Measurements from ENCODE around the gene TAF1D. TPM values are rescaled to one million over a fixed set of nuclear protein-coding genes. Genes with fewer than 3 reads are reported as not detected.

The TAF1D gene
- total RNA-seq, 1 experiment from 2014 or later, result 275 TPM

DNA sequence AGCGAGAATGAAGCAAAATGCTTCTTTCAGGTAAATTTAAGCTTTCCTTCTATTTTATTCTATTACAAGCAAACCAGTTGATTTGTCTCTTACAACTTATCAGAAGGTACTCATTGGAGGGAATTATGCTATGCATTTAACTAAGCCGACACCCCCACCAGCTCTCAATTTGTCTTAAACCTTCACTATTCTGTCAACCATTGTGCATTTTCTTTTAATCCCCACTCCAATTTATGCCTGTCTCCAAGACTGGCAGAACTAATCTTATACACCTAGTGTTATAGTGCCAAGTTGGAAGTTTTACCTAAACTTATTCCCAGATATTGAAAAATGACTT, 12.5 kb downstream of the TAF1D start:
- POLR2A ChIA-PET (ENCODE audit: low non-redundant PET), result no interaction called here
- no TSS peak for BruUV-seq (replicated peaks)

GRCh38 chr11:93727985-93728791, 13.1 kb downstream of the TAF1D start:
- H3K4me1 ChIP-seq (ENCODE audit: insufficient read depth, low read length, poor library complexity, severe bottlenecking), result no peaks in the 10 kb centered on the region
- POLR2A ChIA-PET (ENCODE audit: low non-redundant PET), result no interaction called here
- H3K36me3 ChIP-seq (ENCODE audit: insufficient read depth, low read length, poor library complexity, severe bottlenecking), result peaks cover 92% of the 10 kb centered on the region
- no peak for TF ChIP-seq EZH2 (IDR thresholded peaks at IDR 0.05; ENCODE audit: borderline replicate concordance, low read depth, low read length, poor library complexity, severe bottlenecking)
- TF ChIP-seq, protein P1, sequence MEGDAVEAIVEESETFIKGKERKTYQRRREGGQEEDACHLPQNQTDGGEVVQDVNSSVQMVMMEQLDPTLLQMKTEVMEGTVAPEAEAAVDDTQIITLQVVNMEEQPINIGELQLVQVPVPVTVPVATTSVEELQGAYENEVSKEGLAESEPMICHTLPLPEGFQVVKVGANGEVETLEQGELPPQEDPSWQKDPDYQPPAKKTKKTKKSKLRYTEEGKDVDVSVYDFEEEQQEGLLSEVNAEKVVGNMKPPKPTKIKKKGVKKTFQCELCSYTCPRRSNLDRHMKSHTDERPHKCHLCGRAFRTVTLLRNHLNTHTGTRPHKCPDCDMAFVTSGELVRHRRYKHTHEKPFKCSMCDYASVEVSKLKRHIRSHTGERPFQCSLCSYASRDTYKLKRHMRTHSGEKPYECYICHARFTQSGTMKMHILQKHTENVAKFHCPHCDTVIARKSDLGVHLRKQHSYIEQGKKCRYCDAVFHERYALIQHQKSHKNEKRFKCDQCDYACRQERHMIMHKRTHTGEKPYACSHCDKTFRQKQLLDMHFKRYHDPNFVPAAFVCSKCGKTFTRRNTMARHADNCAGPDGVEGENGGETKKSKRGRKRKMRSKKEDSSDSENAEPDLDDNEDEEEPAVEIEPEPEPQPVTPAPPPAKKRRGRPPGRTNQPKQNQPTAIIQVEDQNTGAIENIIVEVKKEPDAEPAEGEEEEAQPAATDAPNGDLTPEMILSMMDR (conservative IDR thresholded peaks at IDR 0.05; ENCODE audit: low read depth, low read length), result no peak
- no peak overlapping the region for H3K4me3 ChIP-seq (ENCODE audit: low read depth, low read length, poor library complexity, severe bottlenecking)
- CTCF ChIA-PET, result no interaction called here
- intact Hi-C loops (cut with micrococcal nuclease; ENCODE audit: unreplicated experiment), result no loop called here
- H3K9me3 ChIP-seq (ENCODE audit: low read depth, low read length, poor library complexity, severe bottlenecking), result no peaks in the 10 kb centered on the region
- H3K27me3 ChIP-seq (replicated peaks; ENCODE audit: insufficient read depth, low read depth, low read length, poor library complexity), result no peaks in the 10 kb centered on the region
- DNase-seq (ENCODE audit: low spot score), result no peak
- BruUV-seq (replicated peaks), result no TSS peak
- H3K27ac ChIP-seq (ENCODE audit: low read depth, low read length, poor library complexity, severe bottlenecking), result peak overlapping the region; percentile 39

More for the DNA sequence above, 12.5 kb downstream of the TAF1D start:
- no peaks in the 10 kb centered on the region for H3K4me1 ChIP-seq (ENCODE audit: insufficient read depth, low read length, poor library complexity, severe bottlenecking)
- intact Hi-C loops (cut with micrococcal nuclease; ENCODE audit: unreplicated experiment), result no loop called here
- H3K36me3 ChIP-seq (ENCODE audit: insufficient read depth, low read length, poor library complexity, severe bottlenecking), result peaks cover 95% of the 10 kb centered on the region
- CTCF ChIA-PET, result no interaction called here
- H3K27me3 ChIP-seq (replicated peaks; ENCODE audit: insufficient read depth, low read depth, low read length, poor library complexity), result no peaks in the 10 kb centered on the region
- H3K27ac ChIP-seq (ENCODE audit: low read depth, low read length, poor library complexity, severe bottlenecking), result peak overlapping the region; percentile 20
- H3K9me3 ChIP-seq (ENCODE audit: low read depth, low read length, poor library complexity, severe bottlenecking), result no peaks in the 10 kb centered on the region
- TF ChIP-seq, protein P1 (conservative IDR thresholded peaks at IDR 0.05; ENCODE audit: low read depth, low read length), result no peak
- no peak for TF ChIP-seq EZH2 (IDR thresholded peaks at IDR 0.05; ENCODE audit: borderline replicate concordance, low read depth, low read length, poor library complexity, severe bottlenecking)
- DNase-seq (ENCODE audit: low spot score), result no peak
- H3K4me3 ChIP-seq (ENCODE audit: low read depth, low read length, poor library complexity, severe bottlenecking), result no peak overlapping the region

DNA sequence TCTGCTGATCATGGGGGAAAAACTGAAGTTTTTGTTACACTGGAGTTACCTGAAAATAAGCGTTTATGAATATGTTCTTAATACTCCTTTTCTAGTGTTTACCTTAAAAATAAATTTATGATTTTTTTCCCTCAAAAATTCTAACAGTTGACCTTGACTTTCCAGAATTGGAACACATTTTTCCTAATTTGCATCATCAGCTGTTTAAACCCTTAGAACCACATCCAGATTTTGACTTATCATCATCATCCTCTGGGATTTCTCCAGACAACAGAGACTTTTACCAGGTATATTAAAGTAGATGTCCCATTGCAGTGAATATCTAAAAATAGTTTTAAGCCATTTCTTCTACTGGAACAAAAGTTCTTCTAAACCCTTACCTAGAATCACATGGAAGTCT, 17.2 kb downstream of the TAF1D start:
- Histone ChIP-seq H3K36me3 (ENCODE audit: insufficient read depth, low read length, poor library complexity, severe bottlenecking) (peaks cover 83% of the 10 kb centered on the region), H3K9me3 (ENCODE audit: low read depth, low read length, poor library complexity, severe bottlenecking) (no peaks in the 10 kb centered on the region), H3K27me3 (replicated peaks; ENCODE audit: insufficient read depth, low read depth, low read length, poor library complexity) (no peaks in the 10 kb centered on the region), H3K4me1 (ENCODE audit: insufficient read depth, low read length, poor library complexity, severe bottlenecking) (no peaks in the 10 kb centered on the region), H3K4me3 (ENCODE audit: low read depth, low read length, poor library complexity, severe bottlenecking) (no peak overlapping the region), H3K27ac (ENCODE audit: low read depth, low read length, poor library complexity, severe bottlenecking) (no peak overlapping the region)
- intact Hi-C loops (cut with micrococcal nuclease; ENCODE audit: unreplicated experiment), result no loop called here
- ChIA-PET POLR2A (ENCODE audit: low non-redundant PET) (no interaction called here), CTCF (no interaction called here)
- TF ChIP-seq, protein P1 (conservative IDR thresholded peaks at IDR 0.05; ENCODE audit: low read depth, low read length), result no peak
- TF ChIP-seq EZH2 (IDR thresholded peaks at IDR 0.05; ENCODE audit: borderline replicate concordance, low read depth, low read length, poor library complexity, severe bottlenecking), result no peak
- BruUV-seq (replicated peaks), result no TSS peak
- no peak for DNase-seq (ENCODE audit: low spot score)

All from A673 (cell line).